Measurements from ENCODE around the gene TM2D3. TPM values are rescaled to one million over a fixed set of nuclear protein-coding genes. Genes with fewer than 3 reads are reported as not detected.

TM2D3 gene, protein sequence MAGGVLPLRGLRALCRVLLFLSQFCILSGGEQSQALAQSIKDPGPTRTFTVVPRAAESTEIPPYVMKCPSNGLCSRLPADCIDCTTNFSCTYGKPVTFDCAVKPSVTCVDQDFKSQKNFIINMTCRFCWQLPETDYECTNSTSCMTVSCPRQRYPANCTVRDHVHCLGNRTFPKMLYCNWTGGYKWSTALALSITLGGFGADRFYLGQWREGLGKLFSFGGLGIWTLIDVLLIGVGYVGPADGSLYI
- 105 TPM for total RNA-seq

DNA sequence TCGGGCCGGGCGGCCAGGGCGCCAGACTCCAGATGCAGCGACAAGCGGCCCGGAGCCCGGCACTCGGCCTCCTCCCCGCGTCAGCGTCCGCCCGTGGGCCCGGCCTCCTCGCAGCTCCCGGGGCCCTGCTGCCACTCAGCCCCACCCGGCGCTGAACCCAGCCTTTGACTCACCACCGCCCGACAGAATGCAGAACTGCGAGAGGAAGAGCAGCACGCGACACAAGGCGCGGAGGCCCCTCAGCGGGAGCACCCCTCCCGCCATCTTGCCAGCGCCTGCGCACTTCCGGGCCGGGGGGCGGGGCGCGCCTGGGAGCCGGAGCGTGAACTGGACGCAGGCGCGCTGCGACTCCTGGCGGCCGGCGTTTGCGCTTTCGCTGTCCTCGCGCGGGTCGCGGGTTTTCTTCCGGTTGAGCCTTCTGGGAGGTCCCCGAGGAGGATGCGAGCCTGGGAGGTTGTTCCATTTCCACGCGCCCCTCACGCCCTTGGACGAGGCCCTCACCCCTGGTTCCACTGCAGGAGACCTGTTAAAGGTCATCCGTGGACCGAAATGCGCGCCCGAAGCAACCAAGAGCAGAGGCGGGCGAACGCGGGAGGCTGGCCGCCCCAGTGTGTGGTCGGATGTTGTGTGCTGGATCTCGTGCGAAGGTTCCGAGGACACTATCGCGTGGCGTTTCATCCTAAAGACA, at the start of gene TM2D3:
Gene TM2D3 (minus strand): TSS at position 284 of the 688 bp plus-strand sequence. CDS start 20 bp downstream, at position 264.
- Histone ChIP-seq H3K4me1 (peaks cover 0 to 27% of the 10 kb centered on the region in 2 donors), H3K4me3 (peak within 1 kb of the TSS; percentile 97 to 98), H3K36me3 (peaks cover 9 to 31% of the 10 kb centered on the region in 2 donors), H3K27me3 (no peaks in the 10 kb centered on the region), H3K27ac (peak within 1 kb of the TSS; percentile 99 to 100), H3K9me3 (no peaks in the 10 kb centered on the region)
- intact Hi-C loops (cut with DNase I): loop anchor here (1.0 to 5.0 kb wide), 3 partner anchors 72 to 1050 kb away; partner anchors contain the start of genes ASB7, LINS1, SNRPA1 and TARS3
- peak; percentile 63 to 95 for DNase-seq (ENCODE audit: low spot score in 2 of 2)
- TF ChIP-seq, protein P1, sequence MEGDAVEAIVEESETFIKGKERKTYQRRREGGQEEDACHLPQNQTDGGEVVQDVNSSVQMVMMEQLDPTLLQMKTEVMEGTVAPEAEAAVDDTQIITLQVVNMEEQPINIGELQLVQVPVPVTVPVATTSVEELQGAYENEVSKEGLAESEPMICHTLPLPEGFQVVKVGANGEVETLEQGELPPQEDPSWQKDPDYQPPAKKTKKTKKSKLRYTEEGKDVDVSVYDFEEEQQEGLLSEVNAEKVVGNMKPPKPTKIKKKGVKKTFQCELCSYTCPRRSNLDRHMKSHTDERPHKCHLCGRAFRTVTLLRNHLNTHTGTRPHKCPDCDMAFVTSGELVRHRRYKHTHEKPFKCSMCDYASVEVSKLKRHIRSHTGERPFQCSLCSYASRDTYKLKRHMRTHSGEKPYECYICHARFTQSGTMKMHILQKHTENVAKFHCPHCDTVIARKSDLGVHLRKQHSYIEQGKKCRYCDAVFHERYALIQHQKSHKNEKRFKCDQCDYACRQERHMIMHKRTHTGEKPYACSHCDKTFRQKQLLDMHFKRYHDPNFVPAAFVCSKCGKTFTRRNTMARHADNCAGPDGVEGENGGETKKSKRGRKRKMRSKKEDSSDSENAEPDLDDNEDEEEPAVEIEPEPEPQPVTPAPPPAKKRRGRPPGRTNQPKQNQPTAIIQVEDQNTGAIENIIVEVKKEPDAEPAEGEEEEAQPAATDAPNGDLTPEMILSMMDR (IDR thresholded peaks at IDR 0.05): peak; percentile 74 to 95 (median 84)

DNA sequence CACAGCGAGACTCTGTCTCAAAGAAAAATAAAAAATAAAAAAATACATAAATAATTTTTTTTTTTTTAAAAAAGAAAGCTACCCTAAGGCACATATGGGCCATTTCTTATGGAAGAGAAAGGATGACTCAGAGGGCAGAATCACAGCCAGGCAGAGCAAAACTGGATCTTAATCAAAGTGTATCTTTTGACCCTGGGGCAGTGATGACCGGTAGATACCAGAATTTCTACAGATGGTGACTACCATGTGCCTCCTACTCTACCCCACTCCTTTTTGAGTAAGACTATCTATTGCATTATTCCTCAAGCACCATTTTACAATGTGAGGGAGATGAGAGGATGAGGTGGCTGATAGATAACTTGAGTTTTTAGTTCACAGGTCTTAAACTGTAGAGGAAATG, 46.1 kb upstream of the TM2D3 start:
- H3K4me3 ChIP-seq: no peak overlapping the region
- no peaks in the 10 kb centered on the region for H3K4me1 ChIP-seq
- TF ChIP-seq, protein P1 (IDR thresholded peaks at IDR 0.05): no peak
- peaks cover 62 to 90% of the 10 kb centered on the region in 2 donors for H3K36me3 ChIP-seq
- intact Hi-C loops (cut with DNase I): no loop called here
- H3K27ac ChIP-seq: no peak overlapping the region
- H3K27me3 ChIP-seq: no peaks in the 10 kb centered on the region
- no peak for DNase-seq (ENCODE audit: low spot score in 2 of 2)
- no peaks in the 10 kb centered on the region for H3K9me3 ChIP-seq

DNA sequence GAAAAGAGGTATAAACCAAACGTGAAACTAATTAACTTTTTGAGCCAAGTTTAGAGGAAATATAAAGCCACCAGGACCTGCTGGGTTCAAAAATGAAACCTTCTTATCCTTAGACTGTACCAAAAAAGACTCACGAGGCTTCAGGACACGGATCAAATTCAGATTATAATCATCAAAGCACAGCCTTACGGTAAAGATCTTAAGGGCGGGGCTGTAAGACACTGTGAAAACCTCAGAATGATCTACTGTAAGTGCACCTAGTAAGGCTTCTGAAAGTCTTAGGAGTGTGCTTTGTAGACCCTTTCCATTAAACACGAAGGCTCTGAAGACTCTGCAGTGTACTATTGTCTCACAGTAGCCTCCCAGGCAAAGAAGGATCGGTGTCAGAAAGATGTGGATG, 45.3 kb upstream of the TM2D3 start:
- no peaks in the 10 kb centered on the region for H3K4me1 ChIP-seq
- intact Hi-C loops (cut with DNase I): no loop called here
- no peaks in the 10 kb centered on the region for H3K27me3 ChIP-seq
- TF ChIP-seq, protein P1 (IDR thresholded peaks at IDR 0.05): no peak
- H3K4me3 ChIP-seq: no peak overlapping the region
- H3K36me3 ChIP-seq: peaks cover 69 to 89% of the 10 kb centered on the region in 2 donors
- H3K27ac ChIP-seq: no peak overlapping the region
- DNase-seq (ENCODE audit: low spot score in 2 of 2): no peak
- H3K9me3 ChIP-seq: no peaks in the 10 kb centered on the region

DNA sequence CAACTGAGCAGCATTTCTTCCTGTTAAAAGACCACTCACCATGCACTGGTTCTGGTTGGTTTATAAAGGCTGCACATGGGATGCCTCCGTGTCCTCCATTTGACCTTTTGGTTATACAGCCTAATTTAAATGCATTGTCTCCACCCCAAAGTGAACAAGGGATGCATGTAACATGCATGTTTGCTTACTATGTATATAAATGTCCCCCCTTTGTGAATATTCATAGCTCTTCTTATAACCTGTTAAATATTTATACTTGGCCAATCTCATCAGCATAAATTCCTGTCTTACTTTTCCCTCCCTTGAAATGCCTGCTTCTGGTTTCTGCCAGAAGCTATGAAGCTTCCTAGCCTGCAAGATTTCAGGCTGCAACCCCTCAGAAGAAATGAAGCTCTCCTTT, 44.6 kb upstream of the TM2D3 start:
- TF ChIP-seq, protein P1 (IDR thresholded peaks at IDR 0.05): no peak
- Histone ChIP-seq H3K36me3 (peaks cover 65 to 88% of the 10 kb centered on the region in 2 donors), H3K4me3 (no peak overlapping the region), H3K27ac (no peak overlapping the region), H3K27me3 (no peaks in the 10 kb centered on the region), H3K4me1 (no peaks in the 10 kb centered on the region), H3K9me3 (no peaks in the 10 kb centered on the region)
- intact Hi-C loops (cut with DNase I): no loop called here
- DNase-seq (ENCODE audit: low spot score in 2 of 2): no peak

DNA sequence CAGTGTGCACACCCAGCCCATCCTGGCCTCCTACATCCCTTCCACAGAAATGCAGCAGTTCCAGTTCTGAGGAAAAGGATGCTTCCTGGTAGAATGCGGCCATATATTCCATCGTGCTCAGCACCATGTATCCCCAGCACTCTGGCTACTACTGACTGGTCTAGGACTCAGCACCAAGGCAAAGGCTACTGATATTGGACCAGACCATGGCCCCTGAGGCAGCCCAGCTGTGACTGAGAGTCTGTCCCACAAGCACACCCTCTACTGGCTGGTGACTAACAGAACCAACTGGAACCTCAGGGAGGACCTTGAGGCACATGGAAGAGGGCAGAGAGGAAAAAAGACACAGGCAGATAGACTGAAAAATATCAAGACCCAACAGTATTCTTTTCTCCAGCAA, 42.1 kb upstream of the TM2D3 start:
- H3K27me3 ChIP-seq: no peaks in the 10 kb centered on the region
- DNase-seq (ENCODE audit: low spot score in 2 of 2): no peak
- no peaks in the 10 kb centered on the region for H3K9me3 ChIP-seq
- H3K36me3 ChIP-seq: peaks cover 45 to 69% of the 10 kb centered on the region in 2 donors
- TF ChIP-seq, protein P1 (IDR thresholded peaks at IDR 0.05): no peak
- no peaks in the 10 kb centered on the region for H3K4me1 ChIP-seq
- H3K4me3 ChIP-seq: no peak overlapping the region
- no peak overlapping the region for H3K27ac ChIP-seq
- intact Hi-C loops (cut with DNase I): no loop called here

Data from ascending aorta (tissue), 2 donors.